ENCODE data around the gene COPA. TPM values are rescaled to one million over a fixed set of nuclear protein-coding genes. Genes with fewer than 3 reads are reported as not detected.

COPA gene
- total RNA-seq, 1 experiment from 2014 or later = 118 TPM

DNA sequence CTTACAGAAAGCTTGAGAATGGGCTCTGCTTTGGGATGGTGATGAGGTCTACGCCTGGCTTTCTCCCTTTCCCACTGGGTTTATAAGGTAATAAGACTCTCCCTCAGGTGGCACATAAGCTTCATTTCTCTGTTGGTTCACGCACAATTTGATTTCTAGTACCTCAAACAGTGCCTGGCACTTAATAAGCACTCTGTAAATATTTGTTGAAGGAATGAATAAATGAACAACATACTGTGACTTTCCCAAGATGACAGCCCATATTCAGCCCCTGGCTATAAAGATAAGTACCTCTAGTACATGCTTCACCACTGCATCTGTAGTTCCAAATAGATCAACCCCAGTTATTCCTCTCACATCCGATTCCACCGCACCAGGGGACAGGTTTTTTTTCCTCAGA lies 17.8 kb downstream of the COPA start:
- Histone ChIP-seq H4K91ac (ENCODE audit: insufficient read length, low read depth, low read length) (no peak overlapping the region), H3K9ac (ENCODE audit: extremely low read depth, insufficient read length, low read length) (no peak overlapping the region), H2BK12ac (ENCODE audit: insufficient read length, low read depth, low read length) (no peak overlapping the region), H3T11ph (ENCODE audit: low read length) (no peak overlapping the region), H3K9me3 (ENCODE audit: control insufficient read depth, low read depth, low read length) (no peaks in the 10 kb centered on the region), H3K79me2 (ENCODE audit: insufficient read depth, low read length) (no peaks in the 10 kb centered on the region), H2AFZ (ENCODE audit: low read length) (no peak overlapping the region), H3K23me2 (ENCODE audit: insufficient read length, low read depth, low read length, poor library complexity, severe bottlenecking) (no peaks in the 10 kb centered on the region), H4K20me1 (ENCODE audit: control insufficient read depth, insufficient read depth, insufficient read length) (no peaks in the 10 kb centered on the region), H3K4me2 (ENCODE audit: insufficient read depth, insufficient read length, low read length) (no peak overlapping the region), H3K4me1 (ENCODE audit: insufficient read depth, low read length) (no peaks in the 10 kb centered on the region), H3K27me3 (ENCODE audit: insufficient read depth, low read length) (no peaks in the 10 kb centered on the region), H3K79me1 (ENCODE audit: insufficient read depth, low read depth, low read length, poor library complexity, severe bottlenecking) (no peaks in the 10 kb centered on the region), H2BK5ac (ENCODE audit: insufficient read length, low read length) (no peak overlapping the region), H3K27ac (ENCODE audit: insufficient read length, low read depth, low read length) (no peak overlapping the region), H3K23ac (ENCODE audit: insufficient read length, low read depth, low read length) (no peak overlapping the region), H2BK15ac (ENCODE audit: low read depth, low read length) (no peak overlapping the region), H3K4ac (ENCODE audit: low read depth, low read length) (no peak overlapping the region), H3K18ac (ENCODE audit: insufficient read length, low read depth, low read length) (no peak overlapping the region), H4K5ac (ENCODE audit: insufficient read length, low read depth, low read length) (no peak overlapping the region), H2BK120ac (ENCODE audit: low read depth, low read length, poor library complexity, severe bottlenecking) (no peak overlapping the region), H3K56ac (ENCODE audit: insufficient read length, low read depth, low read length) (no peak overlapping the region), H3K14ac (ENCODE audit: insufficient read depth, low read length) (no peak overlapping the region), H4K8ac (replicated peaks; ENCODE audit: insufficient read length, low read depth, low read length) (no peak overlapping the region), H2AK5ac (ENCODE audit: insufficient read length, low read length) (no peak overlapping the region), H2BK20ac (ENCODE audit: low read depth, low read length, poor library complexity, severe bottlenecking) (no peak overlapping the region)
- no peaks in the 10 kb centered on the region for H3K27me3 Mint-ChIP-seq (ENCODE audit: low read depth)
- no peak overlapping the region for H3K4me3 Mint-ChIP-seq
- H3K9me3 Mint-ChIP-seq = no peaks in the 10 kb centered on the region
- TF ChIP-seq, protein P1, sequence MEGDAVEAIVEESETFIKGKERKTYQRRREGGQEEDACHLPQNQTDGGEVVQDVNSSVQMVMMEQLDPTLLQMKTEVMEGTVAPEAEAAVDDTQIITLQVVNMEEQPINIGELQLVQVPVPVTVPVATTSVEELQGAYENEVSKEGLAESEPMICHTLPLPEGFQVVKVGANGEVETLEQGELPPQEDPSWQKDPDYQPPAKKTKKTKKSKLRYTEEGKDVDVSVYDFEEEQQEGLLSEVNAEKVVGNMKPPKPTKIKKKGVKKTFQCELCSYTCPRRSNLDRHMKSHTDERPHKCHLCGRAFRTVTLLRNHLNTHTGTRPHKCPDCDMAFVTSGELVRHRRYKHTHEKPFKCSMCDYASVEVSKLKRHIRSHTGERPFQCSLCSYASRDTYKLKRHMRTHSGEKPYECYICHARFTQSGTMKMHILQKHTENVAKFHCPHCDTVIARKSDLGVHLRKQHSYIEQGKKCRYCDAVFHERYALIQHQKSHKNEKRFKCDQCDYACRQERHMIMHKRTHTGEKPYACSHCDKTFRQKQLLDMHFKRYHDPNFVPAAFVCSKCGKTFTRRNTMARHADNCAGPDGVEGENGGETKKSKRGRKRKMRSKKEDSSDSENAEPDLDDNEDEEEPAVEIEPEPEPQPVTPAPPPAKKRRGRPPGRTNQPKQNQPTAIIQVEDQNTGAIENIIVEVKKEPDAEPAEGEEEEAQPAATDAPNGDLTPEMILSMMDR (conservative IDR thresholded peaks at IDR 0.05) = no peak
- no CpG with 5 or more reads among the region's 4 CpGs for WGBS (ENCODE audit: extremely low coverage, insufficient read length, low lambda C conversion rate)
- H3K4me1 Mint-ChIP-seq = no peaks in the 10 kb centered on the region
- no peak for DNase-seq
- peak overlapping the region in 1 of 3 experiments; percentile 9; a peak in 1 of 7 replicates for H3K27ac Mint-ChIP-seq
- peaks cover 21 to 74% (median 64%) of the 10 kb centered on the region in 3 experiments; a peak in 6 of 7 replicates for H3K36me3 Mint-ChIP-seq (ENCODE audit: insufficient read depth in 1 of 3, low read depth in 3 of 3)

All from H9 (cell line).